Measurements from ENCODE around the gene OSBPL3. TPM values are rescaled to one million over a fixed set of nuclear protein-coding genes. Genes with fewer than 3 reads are reported as not detected.

The OSBPL3 gene
- total RNA-seq, 4 donors from 2014 or later = 1.2 to 9.0 (median 3.5) TPM

- no peaks in the 10 kb centered on the region for H3K36me3 ChIP-seq
- H3K27ac ChIP-seq = no peak overlapping the region
- no peaks in the 10 kb centered on the region for H3K9me3 ChIP-seq
- intact Hi-C loops (cut with DNase I; ENCODE audit: low total_unique reads) = no loop called here
- no peak for DNase-seq
- no peaks in the 10 kb centered on the region for H3K27me3 ChIP-seq
- H3K4me3 ChIP-seq = no peak overlapping the region
- no peaks in the 10 kb centered on the region for H3K4me1 ChIP-seq
- TF ChIP-seq POLR2A (IDR thresholded peaks at IDR 0.05) = no peak
- TF ChIP-seq, protein P1, sequence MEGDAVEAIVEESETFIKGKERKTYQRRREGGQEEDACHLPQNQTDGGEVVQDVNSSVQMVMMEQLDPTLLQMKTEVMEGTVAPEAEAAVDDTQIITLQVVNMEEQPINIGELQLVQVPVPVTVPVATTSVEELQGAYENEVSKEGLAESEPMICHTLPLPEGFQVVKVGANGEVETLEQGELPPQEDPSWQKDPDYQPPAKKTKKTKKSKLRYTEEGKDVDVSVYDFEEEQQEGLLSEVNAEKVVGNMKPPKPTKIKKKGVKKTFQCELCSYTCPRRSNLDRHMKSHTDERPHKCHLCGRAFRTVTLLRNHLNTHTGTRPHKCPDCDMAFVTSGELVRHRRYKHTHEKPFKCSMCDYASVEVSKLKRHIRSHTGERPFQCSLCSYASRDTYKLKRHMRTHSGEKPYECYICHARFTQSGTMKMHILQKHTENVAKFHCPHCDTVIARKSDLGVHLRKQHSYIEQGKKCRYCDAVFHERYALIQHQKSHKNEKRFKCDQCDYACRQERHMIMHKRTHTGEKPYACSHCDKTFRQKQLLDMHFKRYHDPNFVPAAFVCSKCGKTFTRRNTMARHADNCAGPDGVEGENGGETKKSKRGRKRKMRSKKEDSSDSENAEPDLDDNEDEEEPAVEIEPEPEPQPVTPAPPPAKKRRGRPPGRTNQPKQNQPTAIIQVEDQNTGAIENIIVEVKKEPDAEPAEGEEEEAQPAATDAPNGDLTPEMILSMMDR (IDR thresholded peaks at IDR 0.05) = no peak
These were observed 83.9 kb downstream of the OSBPL3 start for GRCh38 chr7:24896031-24896501.

DNA sequence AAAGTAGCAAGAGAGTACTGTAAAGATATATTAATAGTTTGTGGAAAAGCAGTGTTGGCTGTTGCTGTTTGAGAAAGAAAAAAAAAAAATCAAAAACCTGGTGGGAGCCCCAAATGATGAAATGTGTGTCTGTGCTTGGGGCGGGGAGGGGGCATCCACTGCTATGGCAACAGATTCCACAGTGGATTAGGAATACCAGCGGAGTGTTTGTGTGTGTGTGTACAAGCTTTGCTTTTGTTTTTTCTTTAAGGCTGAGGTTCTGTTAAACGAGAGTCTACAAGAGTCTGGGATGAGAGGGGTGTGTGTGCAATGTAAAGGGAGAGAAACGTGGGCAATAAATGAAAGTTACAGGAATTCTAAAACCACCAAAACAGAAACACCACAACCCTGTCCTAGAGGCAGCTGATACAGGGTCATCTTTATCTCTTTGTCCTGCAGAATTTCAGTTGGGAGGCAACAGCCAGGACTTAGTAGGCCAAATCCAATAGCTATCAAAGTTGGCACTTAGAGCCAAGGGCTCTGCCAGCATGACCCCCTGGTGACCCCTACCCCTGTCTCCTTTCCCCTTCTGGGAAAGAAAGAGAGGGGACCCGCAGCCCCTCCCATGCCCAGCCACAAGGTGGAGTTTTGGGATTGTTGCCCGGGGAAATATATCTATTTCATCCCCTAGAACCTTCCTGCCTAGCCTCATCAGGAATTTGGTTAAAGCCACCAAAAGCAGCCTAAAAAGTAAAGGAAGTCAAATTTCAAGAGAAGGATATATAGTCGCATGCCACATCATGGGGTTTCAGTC, 85.4 kb downstream of the OSBPL3 start:
- no peaks in the 10 kb centered on the region for H3K36me3 ChIP-seq
- no peak overlapping the region for H3K4me3 ChIP-seq
- TF ChIP-seq POLR2A (IDR thresholded peaks at IDR 0.05) = no peak
- TF ChIP-seq, protein P1 (IDR thresholded peaks at IDR 0.05) = no peak
- H3K27me3 ChIP-seq = no peaks in the 10 kb centered on the region
- H3K4me1 ChIP-seq = no peaks in the 10 kb centered on the region
- H3K9me3 ChIP-seq = no peaks in the 10 kb centered on the region
- no peak overlapping the region for H3K27ac ChIP-seq
- intact Hi-C loops (cut with DNase I; ENCODE audit: low total_unique reads) = no loop called here
- no peak for DNase-seq

- Histone ChIP-seq H3K4me3 (no peak overlapping the region), H3K27me3 (no peaks in the 10 kb centered on the region), H3K27ac (no peak overlapping the region), H3K4me1 (no peaks in the 10 kb centered on the region), H3K9me3 (no peaks in the 10 kb centered on the region), H3K36me3 (no peaks in the 10 kb centered on the region)
- intact Hi-C loops (cut with DNase I; ENCODE audit: low total_unique reads) = no loop called here
- no peak for DNase-seq
- TF ChIP-seq, protein P1 (IDR thresholded peaks at IDR 0.05) = no peak
- no peak for TF ChIP-seq POLR2A (IDR thresholded peaks at IDR 0.05)
These were observed 88.7 kb downstream of the OSBPL3 start for GRCh38 chr7:24891311-24891735.

DNA sequence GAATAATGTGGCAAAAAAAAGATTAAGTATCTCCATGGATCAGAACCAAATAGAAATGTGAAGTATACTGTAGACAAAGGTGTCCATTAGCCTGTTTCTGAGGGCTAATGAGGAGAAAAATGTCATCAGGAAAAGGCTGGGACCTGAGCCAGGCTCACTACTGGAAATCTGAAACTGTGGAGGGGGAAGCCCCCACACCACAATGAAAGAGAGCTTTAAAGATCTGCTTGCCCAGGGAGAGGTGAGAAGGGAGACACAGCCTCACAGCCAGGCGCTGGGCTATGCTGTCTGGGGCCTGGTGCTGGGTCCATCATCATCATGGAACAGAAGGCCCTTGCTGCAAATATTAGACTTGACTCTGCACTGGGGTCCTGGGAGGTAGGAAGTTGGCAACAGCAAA, 90.4 kb downstream of the OSBPL3 start:
- no peak for DNase-seq
- TF ChIP-seq, protein P1 (IDR thresholded peaks at IDR 0.05) = no peak
- TF ChIP-seq POLR2A (IDR thresholded peaks at IDR 0.05) = no peak
- H3K27ac ChIP-seq = no peak overlapping the region
- H3K36me3 ChIP-seq = no peaks in the 10 kb centered on the region
- H3K4me3 ChIP-seq = no peak overlapping the region
- H3K27me3 ChIP-seq = no peaks in the 10 kb centered on the region
- H3K9me3 ChIP-seq = no peaks in the 10 kb centered on the region
- H3K4me1 ChIP-seq = no peaks in the 10 kb centered on the region
- intact Hi-C loops (cut with DNase I; ENCODE audit: low total_unique reads) = no loop called here

DNA sequence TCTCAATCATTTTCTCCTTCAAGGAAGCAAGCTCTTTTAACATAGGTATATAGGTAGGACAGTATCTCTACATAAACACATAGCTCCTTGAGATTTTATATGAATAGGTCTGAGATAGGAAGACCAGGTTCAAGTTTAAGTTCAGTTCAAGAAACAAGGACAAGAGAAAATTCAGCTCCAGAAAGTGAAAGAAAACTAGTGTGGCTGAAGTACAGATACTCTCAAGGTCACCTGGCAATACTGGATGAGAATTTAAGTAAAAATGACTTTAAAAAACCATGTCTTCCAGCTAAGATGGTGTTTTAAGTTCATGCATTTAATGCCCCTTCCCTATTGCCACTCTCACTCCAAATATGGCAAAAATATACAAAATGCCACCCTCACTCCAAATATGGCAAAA, 91.3 kb downstream of the OSBPL3 start:
- intact Hi-C loops (cut with DNase I; ENCODE audit: low total_unique reads) = no loop called here

More for the DNA sequence above, 91.3 kb downstream of the OSBPL3 start:
- no peak for TF ChIP-seq POLR2A (IDR thresholded peaks at IDR 0.05)
- TF ChIP-seq, protein P1 (IDR thresholded peaks at IDR 0.05) = no peak
- H3K36me3 ChIP-seq = no peaks in the 10 kb centered on the region
- no peaks in the 10 kb centered on the region for H3K9me3 ChIP-seq
- no peak overlapping the region for H3K27ac ChIP-seq
- H3K4me1 ChIP-seq = no peaks in the 10 kb centered on the region
- no peaks in the 10 kb centered on the region for H3K27me3 ChIP-seq
- H3K4me3 ChIP-seq = no peak overlapping the region
- DNase-seq = no peak

Data from uterus (tissue), 4 donors.